ENCODE measurements around the gene FABP3.

- TF ChIP-seq CTCF (IDR thresholded peaks at IDR 0.05) (no peak), GATA3 (IDR thresholded peaks at IDR 0.05; ENCODE audit: borderline replicate concordance) (no peak), ELK1 (IDR thresholded peaks at IDR 0.05; ENCODE audit: low read depth, low read length) (no peak), PBX3 (IDR thresholded peaks at IDR 0.05) (no peak), HOXB5 (CRISPR knock-in tag; IDR thresholded peaks at IDR 0.05) (no peak)
Observed at GRCh38 chr1:31366796-31367195, 6.1 kb downstream of the FABP3 start.

All from A549 (cell line).